Measurements from ENCODE around the gene ADAMTS2. TPM values are rescaled to one million over a fixed set of nuclear protein-coding genes. Genes with fewer than 3 reads are reported as not detected.

Gene ADAMTS2
- total and polyA plus RNA-seq, 2 of the 4 experiments (the other 2 are of a cell fraction) = 19.0 to 58.8 TPM

DNA sequence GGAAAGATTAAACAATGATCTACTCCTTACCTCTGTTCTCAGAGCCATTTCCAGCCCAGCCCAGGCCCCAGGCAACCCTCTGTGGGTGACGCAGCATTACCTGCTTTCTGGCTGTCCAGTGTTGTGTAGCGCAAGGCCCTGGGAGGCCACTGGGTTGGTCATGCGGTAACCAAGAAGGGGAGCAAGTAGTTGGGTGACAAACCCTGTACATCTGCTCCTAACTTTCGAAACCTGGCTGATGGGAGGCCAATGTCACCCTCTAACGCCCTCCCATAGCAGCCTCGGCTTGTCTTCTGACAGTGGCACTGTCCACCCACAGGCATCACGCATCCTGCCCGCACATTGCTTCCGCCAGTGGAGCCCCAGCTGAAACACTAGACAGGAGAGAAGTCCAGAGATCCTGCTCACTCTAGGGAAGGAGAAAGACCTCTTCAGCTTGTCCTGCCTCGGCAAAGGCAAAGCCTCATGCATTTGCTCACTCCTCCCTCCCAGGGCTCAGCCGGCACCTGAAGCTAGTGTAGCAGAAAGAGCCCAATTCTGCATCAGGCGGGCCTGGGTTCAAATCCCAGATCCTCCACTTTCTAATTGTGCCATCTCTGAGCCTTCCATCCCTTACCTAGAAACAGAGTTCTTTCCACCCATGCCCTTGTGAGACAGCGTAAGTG lies 94.6 kb downstream of the ADAMTS2 start:
- H4K8ac ChIP-seq (ENCODE audit: low read depth in 2 of 2, low read length in 2 of 2) = no peak overlapping the region
- dilution Hi-C loops (cut with HindIII; ENCODE audit: low sequenced_read_pairs, unreplicated experiment) = no loop called here
- in situ Hi-C loops (cut with MboI; ENCODE audit: low sequenced_read_pairs) = no loop called here

More for the DNA sequence above, 94.6 kb downstream of the ADAMTS2 start:
- intact Hi-C loops (cut with micrococcal nuclease) = no loop called here
- CTCF ChIA-PET = no interaction called here
- Histone ChIP-seq H4K20me1 (ENCODE audit: insufficient read depth, low read length) (peaks cover 4% of the 10 kb centered on the region; the same call in 1 of the 2 replicates), H3K9me1 (ENCODE audit: insufficient read depth, low read length) (no peaks in the 10 kb centered on the region; the same call in 1 of the 2 replicates), H2AFZ (replicated peaks; ENCODE audit: low read length, poor library complexity) (no peak overlapping the region), H3K9me3 (ENCODE audit: control insufficient read depth, insufficient read depth, low read length) (peaks cover 2% of the 10 kb centered on the region; the same call in 1 of the 2 replicates), H3K36me3 (ENCODE audit: control insufficient read depth, insufficient read depth, low read length) (peaks cover 2% of the 10 kb centered on the region; the same call in 1 of the 2 replicates), H3K4ac (ENCODE audit: low read depth, low read length) (no peak overlapping the region), H3K14ac (replicated peaks; ENCODE audit: low read depth, low read length) (no peak overlapping the region), H3K9ac (ENCODE audit: low read depth, low read length) (no peak overlapping the region), H3K4me1 (ENCODE audit: control insufficient read depth, insufficient read depth, low read length) (no peaks in the 10 kb centered on the region), H2BK15ac (ENCODE audit: low read depth, low read length) (no peak overlapping the region), H2BK20ac (ENCODE audit: low read depth, low read length) (no peak overlapping the region), H4K5ac (ENCODE audit: low read depth, low read length) (no peak overlapping the region), H3K27me3 (ENCODE audit: control insufficient read depth, insufficient read depth, low read length) (no peaks in the 10 kb centered on the region), H3K27ac (ENCODE audit: insufficient read depth, low read length) (no peak overlapping the region), H2AK9ac (replicated peaks; ENCODE audit: low read depth, low read length, poor library complexity) (no peak overlapping the region), H3K4me3 (ENCODE audit: insufficient read depth, low read depth, low read length) (no peak overlapping the region), H3K79me1 (ENCODE audit: low read depth in 1 of 2, low read length in 2 of 2) (peaks cover 15 to 40% of the 10 kb centered on the region in 2 experiments), H3K4me2 (ENCODE audit: low read depth, low read length) (no peak overlapping the region), H2BK5ac (ENCODE audit: low read depth, low read length, poor library complexity, severe bottlenecking) (no peak overlapping the region), H3K23ac (ENCODE audit: low read depth, low read length) (no peak overlapping the region), H3K56ac (ENCODE audit: extremely low read depth, insufficient read depth, low read length) (no peak overlapping the region), H4K91ac (ENCODE audit: insufficient read depth, low read depth, low read length) (no peak overlapping the region), H2BK120ac (ENCODE audit: low read depth, low read length) (no peak overlapping the region), H3K18ac (ENCODE audit: low read depth, low read length) (no peak overlapping the region), H2AK5ac (ENCODE audit: low read depth, low read length) (no peak overlapping the region)
- no TSS peak for BruUV-seq (replicated peaks)
- ATAC-seq (ENCODE audit: low read depth) (no peak), DNase-seq (no peak)
- WGBS, 2 experiments (ENCODE audit: extremely low coverage in 2 of 2, insufficient read length in 1 of 2) = 100% methylated on average over 3 of the region's 13 CpGs; no CpG with 5 or more reads in 1 of the 2 experiments
- POLR2A ChIA-PET (ENCODE audit: unreplicated experiment) = interaction anchor here (0.6 kb wide), 1 partner anchor 15 kb away, joined by 3 read pairs; no protein-coding TSS in a partner anchor
- TF ChIP-seq POLR2A (IDR thresholded peaks at IDR 0.05; ENCODE audit: low read depth, low read length) (no peak), RCOR1 (IDR thresholded peaks at IDR 0.05; ENCODE audit: insufficient replicate concordance, low read length) (no peak), MXI1 (IDR thresholded peaks at IDR 0.05; ENCODE audit: borderline replicate concordance, low read depth, low read length) (no peak), CHD1 (IDR thresholded peaks at IDR 0.05; ENCODE audit: low read depth, low read length) (no peak), RAD21 (IDR thresholded peaks at IDR 0.05; ENCODE audit: low read length) (no peak), RFX5 (IDR thresholded peaks at IDR 0.05; ENCODE audit: low read depth, low read length) (no peak), NFE2L2 (IDR thresholded peaks at IDR 0.05; ENCODE audit: low read depth, low read length) (no peak), MAZ (IDR thresholded peaks at IDR 0.05; ENCODE audit: borderline replicate concordance, low read depth, low read length) (no peak), FOS (IDR thresholded peaks at IDR 0.05; ENCODE audit: low read depth, low read length) (no peak), CEBPB (IDR thresholded peaks at IDR 0.05; ENCODE audit: low read depth, low read length) (no peak), SMC3 (IDR thresholded peaks at IDR 0.05; ENCODE audit: low read depth, low read length) (no peak), BHLHE40 (IDR thresholded peaks at IDR 0.05; ENCODE audit: low read depth, low read length) (no peak), CTCF (conservative IDR thresholded peaks at IDR 0.05; ENCODE audit: low read depth, low read length) (no peak)
- TF ChIP-seq, protein P1, sequence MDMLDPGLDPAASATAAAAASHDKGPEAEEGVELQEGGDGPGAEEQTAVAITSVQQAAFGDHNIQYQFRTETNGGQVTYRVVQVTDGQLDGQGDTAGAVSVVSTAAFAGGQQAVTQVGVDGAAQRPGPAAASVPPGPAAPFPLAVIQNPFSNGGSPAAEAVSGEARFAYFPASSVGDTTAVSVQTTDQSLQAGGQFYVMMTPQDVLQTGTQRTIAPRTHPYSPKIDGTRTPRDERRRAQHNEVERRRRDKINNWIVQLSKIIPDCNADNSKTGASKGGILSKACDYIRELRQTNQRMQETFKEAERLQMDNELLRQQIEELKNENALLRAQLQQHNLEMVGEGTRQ (IDR thresholded peaks at IDR 0.05; ENCODE audit: low read depth, low read length) = no peak
- TF ChIP-seq, protein P2, sequence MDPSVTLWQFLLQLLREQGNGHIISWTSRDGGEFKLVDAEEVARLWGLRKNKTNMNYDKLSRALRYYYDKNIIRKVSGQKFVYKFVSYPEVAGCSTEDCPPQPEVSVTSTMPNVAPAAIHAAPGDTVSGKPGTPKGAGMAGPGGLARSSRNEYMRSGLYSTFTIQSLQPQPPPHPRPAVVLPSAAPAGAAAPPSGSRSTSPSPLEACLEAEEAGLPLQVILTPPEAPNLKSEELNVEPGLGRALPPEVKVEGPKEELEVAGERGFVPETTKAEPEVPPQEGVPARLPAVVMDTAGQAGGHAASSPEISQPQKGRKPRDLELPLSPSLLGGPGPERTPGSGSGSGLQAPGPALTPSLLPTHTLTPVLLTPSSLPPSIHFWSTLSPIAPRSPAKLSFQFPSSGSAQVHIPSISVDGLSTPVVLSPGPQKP (IDR thresholded peaks at IDR 0.05; ENCODE audit: borderline replicate concordance, low read depth, low read length) = no peak
